HG02571 (cell line): ENCODE data around the gene MC4R.
"Not testable (repeated sequence)": the region's sequence is repeated elsewhere in the genome, so short reads cannot be mapped to it uniquely, and the experiment has no call there.

Source experiments
- ATAC-seq: cut with Tn5 transposase; IDR thresholded peaks from one replicate; pipeline ENCODE4 v1.9.1; 2021; ENCODE audit warnings: mild to moderate bottlenecking, moderate library complexity; ENCODE audit not compliant: unreplicated experiment

Gene MC4R

GRCh38 chr18:60372596-60372995 is at the start of gene MC4R:
Gene MC4R (minus strand): TSS chr18:60372775. CDS start chr18:60372349, 426 bp downstream.
- no peak for ATAC-seq

GRCh38 chr18:60422306-60422705 is 49.7 kb upstream of the MC4R start:
- not testable (repeated sequence) for ATAC-seq

GRCh38 chr18:60421356-60422118 is 49.0 kb upstream of the MC4R start:
- ATAC-seq: no peak

GRCh38 chr18:60417946-60418345 is 45.4 kb upstream of the MC4R start:
- no peak for ATAC-seq

- no peak for ATAC-seq
Observed at GRCh38 chr18:60413944-60414547, 41.5 kb upstream of the MC4R start.

- ATAC-seq: no peak
Observed at GRCh38 chr18:60411715-60412114, 39.1 kb upstream of the MC4R start.

- no peak for ATAC-seq
Observed at GRCh38 chr18:60406721-60407120, 34.1 kb upstream of the MC4R start.

GRCh38 chr18:60404486-60405085 is 32.0 kb upstream of the MC4R start:
- ATAC-seq: no peak

- ATAC-seq: no peak
Observed at GRCh38 chr18:60401346-60401745, 28.8 kb upstream of the MC4R start.

- ATAC-seq: no peak
Observed at GRCh38 chr18:60391571-60392226, 19.1 kb upstream of the MC4R start.

- no peak for ATAC-seq
Observed at GRCh38 chr18:60389314-60389713, 16.7 kb upstream of the MC4R start.

GRCh38 chr18:60385693-60386092 is 13.1 kb upstream of the MC4R start:
- no peak for ATAC-seq

GRCh38 chr18:60383893-60384292 is 11.3 kb upstream of the MC4R start:
- no peak for ATAC-seq

- no peak for ATAC-seq
Observed at GRCh38 chr18:60377778-60378469, 5.3 kb upstream of the MC4R start.

GRCh38 chr18:60372132-60372531 is 443 bp downstream of the MC4R start:
- ATAC-seq: no peak

- ATAC-seq: no peak
Observed at GRCh38 chr18:60358516-60358915, 14.1 kb downstream of the MC4R start.

- ATAC-seq: no peak
Observed at GRCh38 chr18:60350941-60351340, 21.6 kb downstream of the MC4R start.

- no peak for ATAC-seq
Observed at GRCh38 chr18:60350150-60350549, 22.4 kb downstream of the MC4R start.

GRCh38 chr18:60347526-60348045 is 25.0 kb downstream of the MC4R start:
- ATAC-seq: no peak

GRCh38 chr18:60339018-60339417 is 33.6 kb downstream of the MC4R start:
- no peak for ATAC-seq

- ATAC-seq: no peak
Observed at GRCh38 chr18:60331890-60332289, 40.7 kb downstream of the MC4R start.
